Stimulated activated CD8-positive, alpha-beta memory T cell treated with anti-CD3 and anti-CD28 coated beads, Interleukin-2, amount 100 ng/mL, for 1 hour (primary cell): ENCODE data around the gene ANXA6.
A peak's percentile ranks its signal among the peaks of the same experiment; 100 is the strongest.
"Not testable (repeated sequence)": the region's sequence is repeated elsewhere in the genome, so short reads cannot be mapped to it uniquely, and the experiment has no call there.

Source experiments
- DNase-seq, 2 donors: peaks; one replicate each; pipeline ENCODE4 v3.0.0-alpha.2; 2020; ENCODE audit warnings: low read depth in 2 of 2

The ANXA6 gene

GRCh38 chr5:151157426-151158286 is at the start of gene ANXA6:
ANXA6 (minus strand) TSS chr5:151157779; CDS start chr5:151147901, 9,878 bp downstream.
- peak in 1 of 2 donors; percentile 45 for DNase-seq

- DNase-seq, result no peak
Observed at GRCh38 chr5:151205411-151205810, 47.8 kb upstream of the ANXA6 start.

DNA sequence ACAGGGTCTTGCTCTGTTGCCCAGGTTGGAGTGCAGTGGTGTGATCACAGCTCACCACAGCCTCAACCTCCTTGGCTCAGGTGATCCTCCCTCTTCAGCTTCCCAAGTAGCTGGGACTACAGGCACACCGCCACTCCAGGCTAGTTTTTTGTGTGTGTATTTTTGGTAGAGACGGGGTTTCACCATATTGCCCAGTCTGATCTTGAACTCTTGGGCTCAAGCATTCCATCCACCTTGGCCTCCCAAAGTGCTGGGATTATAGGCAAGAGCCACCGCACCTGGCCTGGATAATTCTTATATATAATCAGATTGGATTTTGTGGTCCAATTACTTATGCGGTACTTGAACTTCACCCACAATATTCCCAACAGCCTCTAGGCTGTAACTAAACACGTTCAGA is 46.5 kb upstream of the ANXA6 start:
- no peak for DNase-seq

DNA sequence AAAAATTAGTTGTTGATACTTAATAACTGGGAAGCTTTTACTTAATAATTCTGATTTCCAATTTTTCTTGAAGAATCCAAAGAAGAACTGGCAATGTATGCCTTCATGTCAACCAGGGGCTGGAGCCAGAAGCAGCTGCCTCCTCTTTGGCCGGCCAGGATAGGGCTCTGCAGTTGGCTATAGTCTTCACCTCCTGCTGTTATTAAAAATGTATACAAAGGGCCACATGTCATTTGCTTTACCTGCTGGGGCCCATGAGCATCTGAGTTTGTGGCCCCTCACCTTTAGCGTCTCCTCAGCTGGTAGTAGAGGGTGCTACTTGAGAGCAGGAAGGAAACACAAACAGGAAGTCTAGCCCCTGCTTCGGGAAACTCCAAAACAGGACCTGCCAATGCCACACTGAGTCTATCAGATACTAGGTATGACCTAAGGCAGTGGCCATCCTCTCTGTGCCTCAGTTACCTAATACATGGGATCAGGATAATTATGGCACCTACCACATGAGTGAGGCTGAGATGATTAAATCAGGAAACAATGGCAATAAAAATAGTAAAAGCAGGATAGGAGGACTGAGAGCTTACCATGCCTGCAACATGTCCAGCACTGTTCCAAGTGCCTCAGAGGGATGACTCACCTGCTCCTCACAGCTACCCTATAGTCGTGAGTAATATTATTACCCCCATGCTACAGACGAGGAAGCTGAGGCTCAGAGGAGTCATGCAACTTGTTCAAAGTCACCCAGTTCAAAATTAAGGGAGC is 45.0 kb upstream of the ANXA6 start:
- no peak for DNase-seq

DNA sequence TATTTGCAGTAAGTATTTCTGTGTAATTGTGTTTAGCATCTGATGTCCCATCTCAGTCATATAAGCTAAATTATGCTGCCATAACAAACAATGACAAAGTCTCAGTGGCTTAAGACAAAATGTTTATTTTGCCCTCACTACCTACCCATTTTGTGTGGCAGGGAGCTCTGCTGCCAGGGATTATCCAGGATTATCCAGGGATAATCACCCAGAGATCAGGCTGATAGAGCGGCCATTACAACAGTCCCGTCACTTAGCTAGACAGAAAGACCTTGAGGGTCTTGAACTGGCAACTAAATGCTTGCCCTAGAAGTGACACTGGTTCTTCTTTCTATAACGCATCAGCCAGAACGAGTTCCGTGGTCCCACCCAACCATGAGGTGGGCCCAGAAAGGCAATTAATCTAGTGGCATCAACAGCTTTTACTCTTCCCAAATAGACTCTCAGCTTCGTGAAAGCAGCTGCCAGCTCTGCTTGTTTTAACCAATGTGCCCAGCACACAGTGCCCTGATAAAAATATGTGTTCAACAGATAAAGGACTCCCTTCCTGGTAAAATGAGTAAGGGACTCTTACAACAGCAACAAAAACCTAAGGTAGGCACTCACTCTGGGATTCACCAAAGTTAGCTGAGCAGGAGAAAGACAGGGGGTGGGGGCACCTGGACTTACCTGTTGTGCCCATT is 43.5 kb upstream of the ANXA6 start:
- no peak for DNase-seq

DNA sequence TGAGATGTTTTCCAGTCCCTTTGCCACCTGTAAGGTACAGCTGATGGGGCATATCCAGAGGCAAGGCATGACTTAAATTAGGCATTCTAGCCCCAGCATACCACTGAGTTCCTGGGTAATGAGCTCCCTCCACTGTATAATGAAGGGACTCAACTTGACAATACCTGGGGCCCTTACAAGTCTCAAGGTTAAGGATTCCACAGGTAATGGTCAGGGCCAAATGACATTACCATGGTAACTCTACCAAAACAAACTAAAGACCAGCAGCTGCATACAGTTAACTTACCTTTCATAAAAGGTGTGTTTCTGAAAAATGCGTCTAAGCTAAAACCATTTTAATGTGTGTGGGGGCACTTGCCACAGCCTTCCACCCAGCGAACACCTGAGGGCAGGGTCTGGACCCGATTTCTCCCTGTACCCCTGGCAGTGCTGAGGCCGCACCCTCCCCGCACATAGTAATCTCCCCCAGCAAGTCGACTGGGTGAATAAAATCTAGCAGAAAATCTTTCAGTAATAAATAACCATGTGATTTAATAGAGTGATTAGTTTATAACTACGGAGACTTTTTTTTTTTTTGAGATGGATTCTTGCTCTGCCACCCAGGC is 42.1 kb upstream of the ANXA6 start:
- no peak for DNase-seq

DNA sequence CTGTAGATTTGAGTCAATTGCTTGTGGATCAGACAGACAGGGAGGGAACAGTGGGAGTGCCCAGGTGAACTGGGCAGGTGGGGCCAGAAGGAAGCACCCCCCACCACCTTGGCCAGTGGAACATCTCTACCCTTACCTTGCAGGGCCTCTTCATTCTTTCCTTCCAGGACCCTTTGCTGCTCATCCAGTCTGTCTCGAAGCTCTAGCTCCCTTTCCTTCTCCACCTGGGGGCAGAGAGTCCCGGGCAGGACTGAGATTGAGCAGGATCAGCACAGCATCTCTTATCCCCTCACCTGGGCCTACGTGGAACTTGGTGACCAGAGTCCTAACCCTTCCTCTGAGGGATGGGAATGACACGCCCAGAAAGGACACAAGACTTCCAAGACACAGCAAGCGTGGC is 41.3 kb upstream of the ANXA6 start:
- DNase-seq, result no peak

DNA sequence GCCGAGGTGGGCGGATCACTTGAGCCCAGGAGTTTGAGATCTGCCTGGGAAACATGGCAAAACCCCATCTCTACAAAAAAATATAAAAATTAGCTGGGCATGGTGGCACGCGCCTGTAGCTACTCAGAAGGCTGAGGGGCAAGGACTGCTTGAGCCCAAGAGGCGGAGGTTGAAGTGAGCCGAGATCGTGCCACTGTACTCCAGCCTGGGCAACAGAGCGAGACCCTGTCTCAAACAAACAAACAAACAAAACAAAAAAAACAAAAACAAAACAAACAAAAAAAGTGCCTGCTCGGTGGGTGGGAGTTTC is 39.7 kb upstream of the ANXA6 start:
- not testable (repeated sequence) for DNase-seq

- no peak for DNase-seq
Observed at GRCh38 chr5:151196556-151197290, 39.1 kb upstream of the ANXA6 start.

- DNase-seq, result no peak
Observed at GRCh38 chr5:151195622-151196021, 38.0 kb upstream of the ANXA6 start.

GRCh38 chr5:151192626-151193025 is 35.0 kb upstream of the ANXA6 start:
- no peak for DNase-seq

GRCh38 chr5:151191661-151192060 is 34.1 kb upstream of the ANXA6 start:
- no peak for DNase-seq

GRCh38 chr5:151189151-151189550 is 31.6 kb upstream of the ANXA6 start:
- DNase-seq, result no peak

GRCh38 chr5:151186538-151186937 is 29.0 kb upstream of the ANXA6 start:
- no peak for DNase-seq

GRCh38 chr5:151186052-151186451 is 28.5 kb upstream of the ANXA6 start:
- DNase-seq, result no peak

DNA sequence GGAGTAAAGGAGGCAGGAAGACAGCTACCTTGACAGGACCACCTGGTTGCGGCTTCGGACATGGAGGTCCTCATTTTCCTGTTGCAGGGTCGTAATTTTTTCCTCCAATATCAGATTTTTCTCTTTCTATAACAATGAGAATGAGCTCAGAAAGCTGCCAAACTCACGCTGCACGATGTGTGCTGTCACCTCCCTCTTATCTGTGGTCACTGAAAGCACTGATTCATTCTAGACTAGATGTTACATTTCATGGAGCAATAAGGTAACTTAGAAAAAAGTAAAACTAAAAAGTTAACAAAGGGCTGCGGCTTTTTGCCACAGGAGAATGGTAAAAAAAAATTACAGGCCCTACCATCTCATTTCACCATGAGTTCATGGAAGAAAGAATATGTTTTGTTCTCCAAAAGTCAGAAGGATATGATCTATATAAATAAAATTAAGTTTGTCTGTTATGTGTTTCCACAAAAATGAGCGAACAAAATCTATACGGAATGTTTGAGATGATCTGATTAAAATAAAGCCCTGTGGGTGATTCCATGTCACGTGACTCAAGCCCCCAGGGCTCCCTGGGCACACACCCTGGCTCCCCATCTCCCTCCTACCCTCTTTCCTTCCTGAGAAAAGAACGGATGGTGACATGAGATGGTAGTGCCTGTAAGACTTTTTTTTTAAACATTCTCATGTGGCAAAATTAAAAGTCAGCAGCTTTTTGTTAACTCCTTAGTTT is 26.9 kb upstream of the ANXA6 start:
- no peak for DNase-seq

DNA sequence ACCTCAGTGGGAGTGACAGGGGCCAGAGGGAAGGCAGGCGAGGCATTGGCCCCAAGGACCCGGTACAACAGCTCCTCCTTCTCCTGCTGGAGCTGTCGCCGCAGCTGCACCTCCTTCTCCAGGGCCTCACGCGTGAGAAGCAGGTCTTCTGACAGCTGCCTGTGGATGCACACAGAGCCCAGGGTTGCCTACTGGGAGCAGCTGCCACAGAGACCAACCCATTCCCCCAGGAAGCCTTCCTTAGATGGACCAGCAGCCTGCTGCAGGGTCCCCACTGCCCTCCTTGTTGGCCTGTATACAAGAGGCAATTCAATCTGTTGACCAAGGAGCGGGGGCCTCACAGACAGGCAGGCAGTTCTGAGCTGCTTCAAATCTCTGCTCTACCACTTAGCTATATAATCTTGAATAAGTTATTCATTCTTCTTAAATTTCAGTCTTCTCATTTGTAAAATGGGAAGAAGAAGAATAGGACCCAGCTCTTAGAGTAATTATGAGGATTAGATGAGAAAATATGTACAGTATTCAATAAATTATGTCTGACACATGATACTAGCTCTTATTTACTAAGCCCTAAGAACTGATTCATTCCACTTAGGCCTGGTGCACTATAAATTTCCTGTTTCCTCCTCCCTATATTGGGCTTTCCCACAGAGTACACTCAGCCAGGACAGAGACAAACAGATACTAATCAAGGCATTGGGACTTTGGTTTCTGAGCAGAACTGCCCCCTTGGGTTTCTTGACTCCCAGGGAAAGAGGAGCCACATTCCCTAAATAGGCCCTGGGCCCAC is 26.1 kb upstream of the ANXA6 start:
- DNase-seq, result no peak

- DNase-seq, result no peak
Observed at GRCh38 chr5:151182976-151183375, 25.4 kb upstream of the ANXA6 start.

DNA sequence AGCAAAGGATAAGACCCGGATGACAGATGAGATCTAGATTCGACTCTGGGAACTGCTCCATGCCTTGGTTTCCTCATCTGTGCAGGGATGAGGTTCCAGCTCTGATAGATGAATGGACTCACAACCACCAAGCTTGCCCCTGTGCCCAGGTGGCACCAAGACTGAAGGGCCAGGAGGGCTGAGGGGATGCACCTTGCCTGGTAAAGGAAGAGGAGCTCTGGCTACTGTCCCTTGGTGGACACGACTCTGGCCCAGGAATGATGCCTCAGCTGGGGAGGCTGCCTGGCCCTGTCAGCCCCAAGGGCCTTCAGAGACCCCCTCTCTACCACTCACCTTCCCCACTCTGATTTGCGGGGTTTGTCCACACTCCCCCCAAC is 24.9 kb upstream of the ANXA6 start:
- DNase-seq, result no peak
